ENCODE measurements around the gene CDH23.
A peak's percentile ranks its signal among the peaks of the same experiment; 100 is the strongest.

CDH23 gene

DNA sequence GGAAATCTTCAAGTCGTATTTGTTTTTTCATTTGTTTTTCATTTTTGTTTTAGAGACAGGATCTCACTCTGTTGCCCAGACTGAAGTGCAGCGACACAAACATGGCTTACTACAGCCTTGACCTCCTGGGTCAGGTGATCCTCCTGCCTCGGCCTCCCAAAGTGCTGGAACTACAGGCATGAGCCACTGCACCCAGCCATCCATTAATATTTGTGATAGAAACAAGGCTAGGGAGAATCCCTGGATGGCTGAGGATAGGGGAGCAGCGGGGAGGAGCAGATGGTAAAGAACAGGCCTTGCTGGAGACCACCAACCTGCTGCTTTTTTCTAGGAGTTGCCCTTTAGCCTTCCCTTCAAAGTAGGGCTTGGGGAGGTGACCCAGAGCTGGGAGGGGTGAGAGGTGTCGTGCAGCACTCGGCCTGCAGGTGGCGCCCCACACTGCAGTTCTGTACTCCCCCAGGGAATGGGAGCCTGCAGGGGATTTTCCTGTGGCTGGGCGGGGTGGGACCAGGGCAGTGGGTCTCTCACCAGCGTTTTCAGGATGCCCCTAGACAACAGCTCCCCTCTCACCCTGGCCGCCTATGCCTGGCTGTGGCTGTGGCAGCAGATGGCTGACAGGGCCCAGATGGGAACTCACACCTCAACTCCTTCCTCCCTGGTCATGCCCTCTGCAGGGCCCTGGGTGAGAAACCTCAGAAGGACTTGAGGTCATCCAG lies 12.6 kb upstream of the CDH23 start:
- TF ChIP-seq, protein P1, sequence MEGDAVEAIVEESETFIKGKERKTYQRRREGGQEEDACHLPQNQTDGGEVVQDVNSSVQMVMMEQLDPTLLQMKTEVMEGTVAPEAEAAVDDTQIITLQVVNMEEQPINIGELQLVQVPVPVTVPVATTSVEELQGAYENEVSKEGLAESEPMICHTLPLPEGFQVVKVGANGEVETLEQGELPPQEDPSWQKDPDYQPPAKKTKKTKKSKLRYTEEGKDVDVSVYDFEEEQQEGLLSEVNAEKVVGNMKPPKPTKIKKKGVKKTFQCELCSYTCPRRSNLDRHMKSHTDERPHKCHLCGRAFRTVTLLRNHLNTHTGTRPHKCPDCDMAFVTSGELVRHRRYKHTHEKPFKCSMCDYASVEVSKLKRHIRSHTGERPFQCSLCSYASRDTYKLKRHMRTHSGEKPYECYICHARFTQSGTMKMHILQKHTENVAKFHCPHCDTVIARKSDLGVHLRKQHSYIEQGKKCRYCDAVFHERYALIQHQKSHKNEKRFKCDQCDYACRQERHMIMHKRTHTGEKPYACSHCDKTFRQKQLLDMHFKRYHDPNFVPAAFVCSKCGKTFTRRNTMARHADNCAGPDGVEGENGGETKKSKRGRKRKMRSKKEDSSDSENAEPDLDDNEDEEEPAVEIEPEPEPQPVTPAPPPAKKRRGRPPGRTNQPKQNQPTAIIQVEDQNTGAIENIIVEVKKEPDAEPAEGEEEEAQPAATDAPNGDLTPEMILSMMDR (IDR thresholded peaks at IDR 0.05; ENCODE audit: poor library complexity, severe bottlenecking) = peak; percentile 82
- H3K9me3 ChIP-seq (ENCODE audit: severe bottlenecking) = no peaks in the 10 kb centered on the region
- H3K27ac ChIP-seq (ENCODE audit: poor library complexity, severe bottlenecking) = no peak overlapping the region
- ATAC-seq (ENCODE audit: low read depth) = peak; percentile 72; the same call in 2 of the 3 replicates
- no peak for DNase-seq (ENCODE audit: low spot score)
- H3K4me1 ChIP-seq (ENCODE audit: insufficient read depth, poor library complexity, severe bottlenecking) = no peaks in the 10 kb centered on the region
- H3K36me3 ChIP-seq (ENCODE audit: low read depth) = no peaks in the 10 kb centered on the region
- no peaks in the 10 kb centered on the region for H3K27me3 ChIP-seq (ENCODE audit: insufficient read depth, poor library complexity, severe bottlenecking)
- H3K4me3 ChIP-seq (ENCODE audit: severe bottlenecking) = no peak overlapping the region

DNA sequence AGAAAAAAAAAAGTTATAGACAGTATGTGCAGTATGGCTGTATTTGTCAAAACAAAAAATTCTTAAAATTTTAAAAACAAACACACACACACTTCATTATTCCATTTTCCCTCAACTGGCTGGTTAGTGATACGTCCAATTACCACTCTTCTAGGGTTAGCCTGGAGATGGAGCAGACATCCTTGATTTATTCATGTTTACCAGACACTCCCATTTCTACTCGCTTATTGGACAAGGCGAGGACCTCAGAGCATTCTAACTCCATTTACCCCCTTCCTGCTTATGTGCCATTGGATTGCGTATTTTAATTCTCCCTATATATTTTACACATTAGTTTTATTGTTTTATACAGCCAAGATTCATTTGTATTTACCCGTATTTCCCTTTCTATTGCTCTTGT lies 8.5 kb upstream of the CDH23 start:
- Histone ChIP-seq H3K4me1 (ENCODE audit: insufficient read depth, poor library complexity, severe bottlenecking) (no peaks in the 10 kb centered on the region), H3K36me3 (ENCODE audit: low read depth) (no peaks in the 10 kb centered on the region), H3K4me3 (ENCODE audit: severe bottlenecking) (no peak overlapping the region), H3K27me3 (ENCODE audit: insufficient read depth, poor library complexity, severe bottlenecking) (no peaks in the 10 kb centered on the region), H3K27ac (ENCODE audit: poor library complexity, severe bottlenecking) (no peak overlapping the region), H3K9me3 (ENCODE audit: severe bottlenecking) (no peaks in the 10 kb centered on the region)
- ATAC-seq (ENCODE audit: low read depth) (no peak), DNase-seq (ENCODE audit: low spot score) (no peak)
- TF ChIP-seq, protein P1 (IDR thresholded peaks at IDR 0.05; ENCODE audit: poor library complexity, severe bottlenecking) = no peak

DNA sequence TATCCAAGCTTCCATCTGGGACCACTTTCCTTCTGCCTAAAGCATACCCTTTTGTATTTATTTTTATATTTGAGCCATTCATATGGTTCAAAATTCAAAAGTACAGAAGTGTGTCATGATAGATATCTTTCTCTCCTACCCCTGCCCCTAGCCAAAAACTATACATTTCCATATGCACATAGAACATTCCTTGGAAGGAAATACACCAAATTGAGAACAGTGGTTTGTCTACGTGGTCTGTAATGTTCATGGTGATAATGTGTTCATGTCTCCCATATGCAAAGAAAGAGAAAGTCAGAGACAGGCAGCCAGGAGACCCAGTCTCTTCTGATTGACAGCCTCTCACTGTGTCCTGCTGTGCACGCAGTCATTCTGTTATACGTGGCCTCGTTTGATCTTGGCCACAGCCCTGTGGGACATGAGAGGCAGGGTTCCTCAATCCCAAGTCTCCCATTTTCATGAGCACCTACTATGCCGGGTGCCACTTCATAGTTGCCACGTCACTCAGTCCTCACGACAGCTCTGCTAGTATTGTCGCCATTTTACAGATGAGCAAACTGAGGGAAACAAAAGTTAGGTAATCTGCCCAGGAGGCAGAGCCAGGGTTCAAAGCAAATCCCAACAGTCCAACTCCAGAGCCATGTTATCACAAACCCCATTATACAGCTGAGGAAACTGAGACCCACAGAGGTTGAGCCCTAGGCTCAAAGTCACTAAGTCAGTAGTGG lies 8.0 kb upstream of the CDH23 start:
- Histone ChIP-seq H3K4me3 (ENCODE audit: severe bottlenecking) (no peak overlapping the region), H3K27me3 (ENCODE audit: insufficient read depth, poor library complexity, severe bottlenecking) (no peaks in the 10 kb centered on the region), H3K4me1 (ENCODE audit: insufficient read depth, poor library complexity, severe bottlenecking) (no peaks in the 10 kb centered on the region), H3K27ac (ENCODE audit: poor library complexity, severe bottlenecking) (no peak overlapping the region), H3K36me3 (ENCODE audit: low read depth) (no peaks in the 10 kb centered on the region), H3K9me3 (ENCODE audit: severe bottlenecking) (no peaks in the 10 kb centered on the region)
- no peak for ATAC-seq (ENCODE audit: low read depth)
- TF ChIP-seq, protein P1 (IDR thresholded peaks at IDR 0.05; ENCODE audit: poor library complexity, severe bottlenecking) = no peak
- DNase-seq (ENCODE audit: low spot score) = no peak

DNA sequence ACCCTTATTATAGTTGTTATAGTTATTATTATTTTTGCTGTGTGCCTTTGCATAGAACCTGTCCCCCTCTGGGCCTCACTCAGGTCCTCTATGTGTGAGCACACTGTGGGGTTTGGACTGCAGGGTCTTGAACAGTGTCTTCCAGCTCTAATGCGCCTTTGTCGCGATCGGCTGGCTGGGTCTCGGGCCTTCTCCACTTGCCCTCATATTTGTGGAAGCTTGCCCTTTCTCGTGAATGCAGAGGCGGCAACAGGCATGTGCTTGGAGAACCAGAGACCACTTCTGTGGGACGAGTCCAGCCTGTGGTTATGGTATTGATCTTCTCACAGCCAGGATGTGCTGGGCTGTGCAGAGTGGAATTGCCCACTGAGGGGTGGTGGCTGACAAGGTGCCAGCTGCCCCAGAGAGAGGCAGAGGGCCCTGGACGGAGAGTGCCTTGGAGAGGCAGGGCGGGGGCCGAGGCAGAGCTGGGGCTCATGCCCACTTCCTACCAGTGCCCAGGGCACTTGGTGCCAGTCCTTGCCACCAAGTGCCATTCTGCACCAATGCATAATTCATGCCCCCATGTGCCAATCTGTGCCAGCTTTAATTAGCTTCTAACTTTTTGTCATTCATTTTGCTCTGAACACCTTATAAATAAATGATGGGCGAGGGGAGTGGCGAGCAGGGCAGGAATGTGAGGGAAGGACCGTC lies 6.8 kb upstream of the CDH23 start:
- H3K36me3 ChIP-seq (ENCODE audit: low read depth) = no peaks in the 10 kb centered on the region
- H3K27ac ChIP-seq (ENCODE audit: poor library complexity, severe bottlenecking) = no peak overlapping the region
- H3K27me3 ChIP-seq (ENCODE audit: insufficient read depth, poor library complexity, severe bottlenecking) = no peaks in the 10 kb centered on the region
- DNase-seq (ENCODE audit: low spot score) = no peak
- H3K4me1 ChIP-seq (ENCODE audit: insufficient read depth, poor library complexity, severe bottlenecking) = no peaks in the 10 kb centered on the region
- TF ChIP-seq, protein P1 (IDR thresholded peaks at IDR 0.05; ENCODE audit: poor library complexity, severe bottlenecking) = no peak
- no peak for ATAC-seq (ENCODE audit: low read depth)
- H3K9me3 ChIP-seq (ENCODE audit: severe bottlenecking) = no peaks in the 10 kb centered on the region
- no peak overlapping the region for H3K4me3 ChIP-seq (ENCODE audit: severe bottlenecking)
